A549 (cell line): ENCODE measurements around the gene TMEM219. TPM values are rescaled to one million over a fixed set of nuclear protein-coding genes. Genes with fewer than 3 reads are reported as not detected.
A peak's percentile ranks its signal among the peaks of the same experiment; 100 is the strongest.

Experiments used
- ATAC-seq, 2 experiments: fragments of 200-7000 bp in 1 of 2; fragments of >200 bp in 1 of 2; cut with Nextera tagmentation in 1 of 2; cut with Tn5 transposase in 1 of 2; 3 replicates each; pipeline versions ENCODE4 v1.8.0 to v1.9.1; 2018 to 2020; ENCODE audit warnings: mild to moderate bottlenecking in 1 of 2, moderate library complexity in 1 of 2
- CTCF ChIA-PET: fragments of 300-600 bp; sonication (Branson Sonifier 250); formaldehyde crosslinking; extraction: SDS; loops from one replicate; lab custom pipeline; 2021; ENCODE audit warnings: antibody characterized with exemption, inconsistent platforms; lab: Yijun Ruan, JAX
- POLR2A ChIA-PET: fragments of 350-600 bp; formaldehyde crosslinking; extraction: SDS; loops from one replicate; lab custom pipeline; 2021; ENCODE audit warnings: antibody characterized with exemption, inconsistent platforms; lab: Yijun Ruan, JAX
- DNase-seq, 2 experiments: peaks; one replicate each; pipeline versions ENCODE4 v3.0.0 to v3.0.0-alpha.2; 2011 to 2016; ENCODE audit warnings: low read depth in 1 of 2, low spot score in 1 of 2
- FAIRE-seq: peaks from 2 replicates; lab custom pipeline; 2011; peaks lifted over from hg19 to GRCh38; lab: Jason Lieb, UNC
- H3K27ac ChIP-seq, 2 experiments: fragments of >200 bp; sonication (Bioruptor Twin); formaldehyde crosslinking; 3 replicates each; pipeline ENCODE4 v1.5.1; 2016 to 2017
- H3K4me1 ChIP-seq: fragments of >200 bp; sonication (Bioruptor Twin); formaldehyde crosslinking; 3 replicates; pipeline ENCODE4 v1.6.1; 2016
- H3K4me2 ChIP-seq: fragments of >200 bp; sonication (Bioruptor Twin); formaldehyde crosslinking; 3 replicates; pipeline ENCODE4 v1.6.1; 2016
- H3K4me3 ChIP-seq: fragments of >200 bp; sonication (Bioruptor Twin); formaldehyde crosslinking; 3 replicates; pipeline ENCODE4 v1.5.1; 2016
- H3K9me3 ChIP-seq: fragments of >200 bp; sonication (Bioruptor Twin); formaldehyde crosslinking; 3 replicates; pipeline ENCODE4 v1.6.1; 2016
- CEBPB ChIP-seq, 2 experiments: fragments of >200 bp in 1 of 2; sonication (Bioruptor Twin) in 1 of 2; formaldehyde crosslinking in 1 of 2; IDR thresholded peaks; 2 replicates each; pipeline ENCODE4 v1.6.1; 2012 to 2016
- CHD2 ChIP-seq: fragments of 150-350 bp; IDR thresholded peaks from 2 replicates; pipeline ENCODE4 v1.6.1; 2014; ENCODE audit warnings: low read length; ENCODE audit not compliant: partially characterized antibody
- ELK1 ChIP-seq: fragments of 150-350 bp; IDR thresholded peaks from 2 replicates; pipeline ENCODE4 v1.6.1; 2014; ENCODE audit warnings: low read depth, mild to moderate bottlenecking, low read length
- HES2 ChIP-seq: fragments of >200 bp; sonication (Bioruptor Twin); formaldehyde crosslinking; IDR thresholded peaks from 2 replicates; pipeline ENCODE4 v1.6.1; 2016
- HEYL ChIP-seq: fragments of 250-450 bp; sonication (Bioruptor Pico); IDR thresholded peaks from 2 replicates; pipeline ENCODE4 v1.8.0; 2021; ENCODE audit warnings: mild to moderate bottlenecking, moderate library complexity
- HOXB5 ChIP-seq: fragments of 250-450 bp; sonication (Bioruptor Pico); IDR thresholded peaks from 2 replicates; pipeline ENCODE4 v1.5.0; 2020; ENCODE audit warnings: mild to moderate bottlenecking, moderate library complexity
- JUN ChIP-seq, 2 experiments: fragments of >200 bp; sonication (Bioruptor Twin); formaldehyde crosslinking; IDR thresholded peaks; 2 replicates in 1 of 2; 3 replicates in 1 of 2; pipeline ENCODE4 v1.6.1; 2016 to 2017
- JUNB ChIP-seq: fragments of >200 bp; sonication (Bioruptor Twin); formaldehyde crosslinking; IDR thresholded peaks from 2 replicates; pipeline ENCODE4 v1.6.1; 2016
- KDM5A ChIP-seq: fragments of 200-600 bp; sonication (generic); IDR thresholded peaks from 2 replicates; pipeline ENCODE4 v1.6.1; 2016; ENCODE audit warnings: antibody characterized with exemption, mild to moderate bottlenecking
- MAFK ChIP-seq: fragments of 450-650 bp; IDR thresholded peaks from 2 replicates; pipeline ENCODE4 v1.6.1; 2014; ENCODE audit not compliant: partially characterized antibody
- MYC ChIP-seq: IDR thresholded peaks from 2 replicates; pipeline ENCODE4 v1.6.1; 2012; ENCODE audit warnings: mild to moderate bottlenecking, inconsistent platforms, low read length, improper control_type of control experiment, borderline replicate concordance
- PBX3 ChIP-seq: IDR thresholded peaks from 2 replicates; pipeline ENCODE4 v1.6.1; 2012
- POLR2AphosphoS2 ChIP-seq: conservative IDR thresholded peaks from 2 replicates; pipeline ENCODE4 v1.6.1; 2012; ENCODE audit warnings: low read length, improper control_type of control experiment, inconsistent platforms
- RAD21 ChIP-seq, 2 experiments: fragments of >200 bp in 1 of 2; sonication (Bioruptor Twin) in 1 of 2; formaldehyde crosslinking in 1 of 2; IDR thresholded peaks in 1 of 2; conservative IDR thresholded peaks in 1 of 2; 2 replicates in 1 of 2; 3 replicates in 1 of 2; pipeline ENCODE4 v1.6.1; 2012 to 2018; ENCODE audit warnings: inconsistent platforms in 1 of 2
- SMC3 ChIP-seq: fragments of >200 bp; sonication (Bioruptor Twin); formaldehyde crosslinking; IDR thresholded peaks from 3 replicates; pipeline ENCODE4 v1.6.1; 2018; ENCODE audit warnings: inconsistent platforms
- ZFP36 ChIP-seq: fragments of 450-650 bp; IDR thresholded peaks from 2 replicates; pipeline ENCODE4 v1.6.1; 2014; ENCODE audit warnings: borderline replicate concordance; ENCODE audit not compliant: partially characterized antibody
- ZSCAN20 ChIP-seq: fragments of 250-450 bp; sonication (Bioruptor Pico); IDR thresholded peaks from 2 replicates; pipeline ENCODE4 v1.8.0; 2022; ENCODE audit warnings: mild to moderate bottlenecking, moderate library complexity
- WGBS: methylation state at CpG from one replicate; pipeline ENCODE4 v1.1.6; 2017; ENCODE audit errors: missing lambda C conversion rate; 5-methylcytosine and 5-hydroxymethylcytosine counted together
- polyA plus RNA-seq, 4 experiments: library from polyadenylated mRNA; depleted of rRNA in 3 of 4; stranded (reverse); fragments of >200 nt; fragmentation: RNase III in 1 of 4; extraction: RNeasy Plus Mini Kit Qiagen cat#74134 plus additional on column Dnase treatment in 1 of 4; gene quantifications; 2 replicates in 3 of 4; 3 replicates in 1 of 4; pipeline ENCODE4 v1.2.3, GENCODE V29; 2011 to 2017
- TF ChIP-seq, protein P1 (sequence below): fragments of 250-450 bp; sonication (Bioruptor Pico); IDR thresholded peaks from 2 replicates; pipeline ENCODE4 v1.5.0; 2021; ENCODE audit warnings: mild to moderate bottlenecking, moderate library complexity, borderline replicate concordance
- TF ChIP-seq, protein P2 (sequence below): IDR thresholded peaks from 2 replicates; pipeline ENCODE4 v1.6.1; 2012; ENCODE audit warnings: low read depth, borderline replicate concordance
- TF ChIP-seq, protein P3 (sequence below): fragments of 250-450 bp; sonication (Bioruptor Pico); IDR thresholded peaks from 2 replicates; pipeline ENCODE4 v1.5.0; 2020; ENCODE audit warnings: low read depth, mild to moderate bottlenecking, moderate library complexity

Gene TMEM219
- polyA plus RNA-seq, 2 of the 4 experiments (the other 2 are of a cell fraction): 65.1 to 74.4 TPM

DNA sequence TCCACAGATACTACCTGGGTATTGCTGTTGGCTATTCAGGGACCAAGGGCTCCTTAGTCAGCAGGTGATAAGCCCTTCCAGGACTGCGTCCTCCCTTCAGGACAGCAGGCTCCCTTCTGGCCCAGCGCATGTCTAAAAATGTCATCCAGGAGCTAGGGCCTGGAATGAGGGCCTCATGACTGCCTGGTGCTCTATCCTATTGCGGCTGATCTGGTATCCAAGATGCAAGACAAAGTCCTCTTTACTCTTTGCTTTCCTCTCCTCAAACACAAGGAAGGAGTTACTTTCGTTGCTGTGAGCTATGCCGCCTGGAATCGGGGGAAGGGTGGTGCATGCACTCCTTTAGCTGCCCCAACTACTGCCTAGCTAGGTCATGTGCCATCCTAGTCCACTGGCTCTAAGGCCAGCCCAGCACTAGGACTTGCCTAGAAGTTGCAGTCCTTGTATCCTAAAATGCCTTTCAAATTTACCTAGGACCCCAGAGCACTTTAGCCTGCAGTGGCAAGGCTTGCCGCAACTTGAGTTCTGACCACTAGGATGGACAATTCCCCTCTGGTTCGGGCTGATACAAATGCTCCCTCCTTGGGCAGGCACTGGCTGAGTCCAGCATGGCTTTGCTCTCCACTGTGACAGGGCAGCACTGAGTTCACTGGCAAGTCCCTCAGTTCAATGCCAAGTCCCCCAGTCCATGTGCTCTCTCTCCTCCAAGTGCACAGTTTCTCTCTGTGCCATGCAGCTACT, 10.1 kb upstream of the TMEM219 start:
- DNase-seq: peak in 1 of 2 experiments; percentile 31
- no peaks in the 10 kb centered on the region for H3K4me1 ChIP-seq
- TF ChIP-seq RAD21 (conservative IDR thresholded peaks at IDR 0.05 in 1 of 2, IDR thresholded peaks at IDR 0.05 in 1 of 2): no peak
- TF ChIP-seq POLR2AphosphoS2: no peak
- no peak for TF ChIP-seq KDM5A
- TF ChIP-seq, protein P1, sequence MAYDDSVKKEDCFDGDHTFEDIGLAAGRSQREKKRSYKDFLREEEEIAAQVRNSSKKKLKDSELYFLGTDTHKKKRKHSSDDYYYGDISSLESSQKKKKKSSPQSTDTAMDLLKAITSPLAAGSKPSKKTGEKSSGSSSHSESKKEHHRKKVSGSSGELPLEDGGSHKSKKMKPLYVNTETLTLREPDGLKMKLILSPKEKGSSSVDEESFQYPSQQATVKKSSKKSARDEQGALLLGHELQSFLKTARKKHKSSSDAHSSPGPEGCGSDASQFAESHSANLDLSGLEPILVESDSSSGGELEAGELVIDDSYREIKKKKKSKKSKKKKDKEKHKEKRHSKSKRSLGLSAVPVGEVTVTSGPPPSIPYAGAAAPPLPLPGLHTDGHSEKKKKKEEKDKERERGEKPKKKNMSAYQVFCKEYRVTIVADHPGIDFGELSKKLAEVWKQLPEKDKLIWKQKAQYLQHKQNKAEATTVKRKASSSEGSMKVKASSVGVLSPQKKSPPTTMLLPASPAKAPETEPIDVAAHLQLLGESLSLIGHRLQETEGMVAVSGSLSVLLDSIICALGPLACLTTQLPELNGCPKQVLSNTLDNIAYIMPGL (CRISPR knock-in tag): no peak
- TF ChIP-seq HEYL (CRISPR knock-in tag): no peak
- TF ChIP-seq, protein P2, sequence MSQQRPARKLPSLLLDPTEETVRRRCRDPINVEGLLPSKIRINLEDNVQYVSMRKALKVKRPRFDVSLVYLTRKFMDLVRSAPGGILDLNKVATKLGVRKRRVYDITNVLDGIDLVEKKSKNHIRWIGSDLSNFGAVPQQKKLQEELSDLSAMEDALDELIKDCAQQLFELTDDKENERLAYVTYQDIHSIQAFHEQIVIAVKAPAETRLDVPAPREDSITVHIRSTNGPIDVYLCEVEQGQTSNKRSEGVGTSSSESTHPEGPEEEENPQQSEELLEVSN: no peak
- TF ChIP-seq CHD2: no peak
- no peak for TF ChIP-seq JUNB
- no peak for TF ChIP-seq CEBPB (IDR thresholded peaks at IDR 0.05)
- no peak overlapping the region for H3K4me3 ChIP-seq
- H3K9me3 ChIP-seq: peaks cover 11% of the 10 kb centered on the region; the same call in 2 of the 3 replicates
- ATAC-seq: peak; percentile 54 to 71; a peak in 4 of 6 replicates
- no peak overlapping the region for H3K4me2 ChIP-seq
- no peak overlapping the region for H3K27ac ChIP-seq
- FAIRE-seq: no peak
- POLR2A ChIA-PET: no interaction called here
- WGBS: 85% methylated on average over 8 of the region's 8 CpGs
- CTCF ChIA-PET: interaction anchor here (0.8 to 4.0 kb wide), 5 partner anchors 10 to 104 kb away, joined by 3 to 17 read pairs (median 4); partner anchors contain the start of gene TMEM219

DNA sequence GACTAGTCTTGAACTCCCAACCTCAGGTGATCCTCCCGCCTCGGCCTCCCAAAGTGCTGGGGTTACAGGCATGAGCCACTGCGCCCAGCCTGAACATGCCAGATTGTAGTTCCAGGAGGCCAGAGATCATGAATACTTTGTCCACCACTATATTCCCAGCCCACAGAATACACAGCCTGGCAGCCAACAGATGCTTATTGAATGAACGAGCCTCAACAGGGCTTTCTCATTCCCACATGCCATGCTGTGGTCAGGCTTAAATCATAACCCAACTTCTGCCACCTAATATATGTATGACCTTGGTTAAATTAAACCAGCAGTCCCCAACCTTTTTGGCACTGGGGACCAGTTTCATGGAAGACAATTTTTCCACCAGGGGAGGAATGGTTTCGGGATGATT, 3.1 kb upstream of the TMEM219 start:
- Histone ChIP-seq H3K4me3 (no peak overlapping the region), H3K27ac (no peak overlapping the region), H3K9me3 (no peaks in the 10 kb centered on the region), H3K4me1 (peaks cover 12% of the 10 kb centered on the region; the same call in 1 of the 3 replicates), H3K4me2 (no peak overlapping the region)
- no peak for TF ChIP-seq ELK1
- TF ChIP-seq RAD21 (conservative IDR thresholded peaks at IDR 0.05 in 1 of 2, IDR thresholded peaks at IDR 0.05 in 1 of 2): no peak
- TF ChIP-seq KDM5A: no peak
- TF ChIP-seq, protein P3, sequence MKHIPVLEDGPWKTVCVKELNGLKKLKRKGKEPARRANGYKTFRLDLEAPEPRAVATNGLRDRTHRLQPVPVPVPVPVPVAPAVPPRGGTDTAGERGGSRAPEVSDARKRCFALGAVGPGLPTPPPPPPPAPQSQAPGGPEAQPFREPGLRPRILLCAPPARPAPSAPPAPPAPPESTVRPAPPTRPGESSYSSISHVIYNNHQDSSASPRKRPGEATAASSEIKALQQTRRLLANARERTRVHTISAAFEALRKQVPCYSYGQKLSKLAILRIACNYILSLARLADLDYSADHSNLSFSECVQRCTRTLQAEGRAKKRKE (CRISPR knock-in tag): no peak
- TF ChIP-seq SMC3: no peak
- TF ChIP-seq MYC: no peak
- no peak for TF ChIP-seq HOXB5 (CRISPR knock-in tag)
- TF ChIP-seq ZSCAN20: no peak
- no peak for TF ChIP-seq MAFK
- no peak for TF ChIP-seq HES2
- TF ChIP-seq JUN (IDR thresholded peaks at IDR 0.05): no peak
- no peak for TF ChIP-seq ZFP36
- TF ChIP-seq PBX3: no peak
- TF ChIP-seq POLR2AphosphoS2: no peak
- no peak for ATAC-seq
- no peak for DNase-seq
- 91% methylated on average over 5 of the region's 5 CpGs for WGBS
- FAIRE-seq: no peak
- POLR2A ChIA-PET: interaction anchor here (1.7 kb wide), 1 partner anchor 14 kb away, joined by 8 read pairs; no protein-coding TSS in a partner anchor
- CTCF ChIA-PET: interaction anchor here (0.6 to 1.6 kb wide), 2 partner anchors 15 to 73 kb away, joined by 3 to 7 read pairs; no protein-coding TSS in a partner anchor
